Fibroblast of pulmonary artery (primary cell): Measurements from ENCODE around the gene KIF25.

Source experiments
- DNase-seq: peaks from one replicate; pipeline ENCODE4 v3.0.0-alpha.2; 2010; ENCODE audit warnings: low read depth
- H3K4me3 ChIP-seq: replicated peaks from 2 replicates; pipeline ENCODE4 v1.5.1; 2011; ENCODE audit warnings: low read depth, mild to moderate bottlenecking, control low read depth, low read length, moderate library complexity
- CTCF ChIP-seq: IDR thresholded peaks from 2 replicates; pipeline ENCODE4 v1.5.1; 2011; ENCODE audit warnings: mild to moderate bottlenecking, control low read depth, low read length, inconsistent platforms; ENCODE audit errors: missing control alignments

KIF25 gene

GRCh38 chr6:168093634-168094033 lies 96.2 kb downstream of the KIF25 start:
- no peak for DNase-seq
- no peak for TF ChIP-seq CTCF
- H3K4me3 ChIP-seq = no peak overlapping the region
